Measurements from ENCODE around the gene ZDHHC21.
"Not testable (repeated sequence)": the region's sequence is repeated elsewhere in the genome, so short reads cannot be mapped to it uniquely, and the experiment has no call there.

The ZDHHC21 gene

DNA sequence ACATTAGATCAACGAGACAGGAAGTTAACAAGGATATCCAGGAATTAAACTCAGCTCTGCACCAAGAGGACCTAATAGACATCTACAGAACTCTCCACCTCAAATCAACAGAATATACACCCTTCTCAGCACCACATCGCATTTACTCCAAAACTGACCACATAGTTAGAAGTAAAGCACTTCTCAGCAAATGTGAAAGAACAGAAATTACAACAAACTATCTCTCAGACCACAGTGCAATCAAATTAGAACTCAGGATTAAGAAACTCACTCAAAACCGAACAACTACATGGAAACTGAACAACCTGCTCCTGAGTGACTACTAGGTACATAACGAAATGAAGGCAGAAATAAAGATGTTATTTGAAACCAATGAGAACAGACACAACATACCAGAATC lies 10.6 kb downstream of the ZDHHC21 start:
- not testable (repeated sequence) for DNase-seq

DNA sequence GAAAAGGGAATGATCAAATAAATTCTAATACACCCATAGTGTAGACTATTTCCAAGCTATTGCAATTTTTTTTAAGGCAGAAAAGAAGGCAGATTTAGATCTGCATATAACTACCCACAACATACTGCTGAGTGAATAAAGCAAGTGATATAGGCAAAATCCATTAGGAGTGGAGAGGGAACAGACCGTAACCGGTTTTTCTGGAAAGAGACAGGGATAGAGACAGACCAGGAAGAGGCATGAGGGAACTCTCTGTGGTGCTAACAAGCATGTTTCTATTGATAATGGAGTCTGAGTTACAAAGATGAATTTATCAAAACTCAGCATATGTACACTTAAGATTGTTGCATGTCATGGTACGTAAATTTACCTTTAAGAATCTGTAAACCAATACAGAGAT lies 14.5 kb downstream of the ZDHHC21 start:
- no peak for DNase-seq

DNA sequence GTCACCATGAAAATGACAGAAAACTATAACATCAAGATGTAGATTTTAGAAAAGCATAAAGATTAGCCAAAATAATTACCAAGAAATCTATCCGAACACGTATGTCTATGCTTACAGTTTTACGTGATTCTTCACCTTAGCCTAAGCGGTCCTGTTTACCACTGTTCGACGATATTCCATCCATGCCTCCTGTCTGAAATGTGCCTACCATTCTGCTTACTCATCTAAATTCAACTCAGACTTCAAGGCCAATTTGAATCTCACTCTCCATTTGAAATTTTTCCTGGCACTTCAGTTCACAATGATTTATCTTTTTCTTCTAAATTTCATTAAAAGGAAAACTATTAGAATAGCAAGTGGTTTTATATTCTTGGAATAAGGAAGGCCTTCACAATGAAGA lies 15.4 kb downstream of the ZDHHC21 start:
- DNase-seq = no peak

DNA sequence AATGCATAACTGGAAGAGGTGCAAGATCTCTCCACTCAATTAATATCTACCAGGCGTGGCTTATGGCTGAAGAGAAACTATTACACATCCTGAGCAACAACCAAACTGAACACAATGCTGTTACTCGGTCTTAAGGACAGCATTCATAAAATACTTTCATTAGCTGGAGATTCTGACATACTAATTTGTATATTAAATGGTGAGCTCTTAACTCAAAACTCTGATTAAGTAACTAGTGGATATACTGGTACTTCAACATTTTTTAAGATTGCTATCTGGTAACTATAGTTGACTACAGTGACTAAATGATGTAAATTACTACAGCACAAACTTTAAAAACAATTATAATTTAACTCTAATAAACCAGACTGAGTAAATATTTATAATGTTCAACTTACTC lies 15.8 kb downstream of the ZDHHC21 start:
- DNase-seq = no peak

DNA sequence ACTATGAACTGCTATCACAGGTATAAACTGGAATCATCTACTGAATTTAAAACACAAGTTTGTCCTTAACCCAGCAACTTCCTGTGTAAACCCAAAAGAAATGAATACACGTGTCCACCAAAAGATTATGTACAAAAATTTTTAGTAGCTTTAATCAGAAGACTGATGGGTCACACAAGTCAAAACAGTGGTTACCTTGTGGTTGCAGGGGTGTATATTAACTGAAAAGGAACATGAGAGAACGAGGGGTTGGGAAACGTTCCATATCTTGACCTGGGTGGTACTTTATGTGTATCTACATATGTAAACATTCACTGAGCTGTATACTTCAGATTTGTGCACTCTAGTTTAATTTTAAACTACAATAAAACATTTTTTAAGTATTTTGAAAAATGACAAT lies 18.6 kb downstream of the ZDHHC21 start:
- no peak for DNase-seq

DNA sequence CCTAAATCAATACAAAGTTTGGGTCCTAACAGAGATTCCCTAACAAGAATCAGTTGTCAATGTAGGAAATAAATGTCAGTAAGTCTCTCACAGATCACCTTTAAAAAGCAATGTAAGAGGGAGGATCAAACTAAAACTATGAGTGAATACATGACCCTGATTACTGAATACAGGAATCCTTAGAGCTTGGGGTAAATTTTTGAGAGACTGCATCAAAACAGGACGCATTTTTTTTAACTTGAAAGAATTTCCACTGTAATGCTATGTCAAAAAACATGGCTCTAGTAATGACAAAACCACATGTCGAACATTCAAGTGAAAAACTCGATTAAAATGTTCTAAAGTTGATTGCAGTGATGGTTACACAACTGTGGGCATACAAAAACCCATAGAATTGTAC lies 21.9 kb downstream of the ZDHHC21 start:
- DNase-seq = no peak

DNA sequence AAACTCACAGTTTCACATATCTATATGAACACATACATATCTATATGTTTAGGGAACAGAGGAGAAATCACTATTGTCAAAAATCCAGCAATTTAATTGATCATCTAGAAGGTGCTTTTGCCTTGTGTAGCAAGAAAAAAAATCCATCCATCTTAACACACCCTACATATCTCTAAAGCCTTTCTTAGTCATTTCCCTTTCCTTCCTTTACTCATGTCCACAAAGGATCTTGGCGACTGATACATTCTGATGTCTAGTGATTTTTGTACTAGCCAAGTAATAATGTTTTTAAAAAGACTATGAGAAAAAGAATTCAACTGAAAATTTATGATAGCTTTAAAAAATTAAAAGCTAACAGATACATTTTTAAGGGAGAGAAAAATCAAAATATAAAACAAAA lies 22.5 kb downstream of the ZDHHC21 start:
- no peak for DNase-seq

DNA sequence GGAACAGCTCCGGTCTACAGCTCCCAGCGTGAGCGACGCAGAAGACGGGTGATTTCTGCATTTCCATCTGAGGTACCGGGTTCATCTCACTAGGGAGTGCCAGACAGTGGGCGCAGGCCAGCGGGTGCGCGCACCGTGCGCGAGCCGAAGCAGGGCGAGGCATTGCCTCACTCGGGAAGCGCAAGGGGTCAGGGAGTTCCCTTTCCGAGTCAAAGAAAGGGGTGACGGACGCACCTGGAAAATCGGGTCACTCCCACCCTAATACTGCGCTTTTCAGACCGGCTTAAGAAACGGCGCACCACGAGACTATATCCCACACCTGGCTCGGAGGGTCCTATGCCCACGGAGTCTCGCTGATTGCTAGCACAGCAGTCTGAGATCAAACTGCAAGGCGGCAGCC lies 29.2 kb downstream of the ZDHHC21 start:
- DNase-seq = not testable (repeated sequence)

DNA sequence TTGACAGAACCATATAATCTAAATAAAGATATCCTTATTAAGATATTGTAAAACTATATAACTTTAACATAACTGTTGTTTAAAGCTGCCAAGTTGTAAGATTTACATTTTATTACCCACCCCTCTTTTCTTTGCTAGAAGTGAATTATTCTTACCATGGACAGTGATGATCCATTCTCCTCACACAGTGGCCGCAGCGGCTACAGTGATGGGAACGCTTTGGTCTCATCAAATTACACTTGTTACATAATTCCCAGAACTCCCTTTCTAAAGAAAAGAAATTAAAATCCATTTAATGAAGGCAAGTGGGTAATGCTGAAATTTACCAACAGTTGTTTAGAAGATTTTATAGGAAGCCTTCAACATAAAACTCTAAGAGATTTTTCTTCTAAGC lies 31.2 kb downstream of the ZDHHC21 start:
- no peak for DNase-seq

DNA sequence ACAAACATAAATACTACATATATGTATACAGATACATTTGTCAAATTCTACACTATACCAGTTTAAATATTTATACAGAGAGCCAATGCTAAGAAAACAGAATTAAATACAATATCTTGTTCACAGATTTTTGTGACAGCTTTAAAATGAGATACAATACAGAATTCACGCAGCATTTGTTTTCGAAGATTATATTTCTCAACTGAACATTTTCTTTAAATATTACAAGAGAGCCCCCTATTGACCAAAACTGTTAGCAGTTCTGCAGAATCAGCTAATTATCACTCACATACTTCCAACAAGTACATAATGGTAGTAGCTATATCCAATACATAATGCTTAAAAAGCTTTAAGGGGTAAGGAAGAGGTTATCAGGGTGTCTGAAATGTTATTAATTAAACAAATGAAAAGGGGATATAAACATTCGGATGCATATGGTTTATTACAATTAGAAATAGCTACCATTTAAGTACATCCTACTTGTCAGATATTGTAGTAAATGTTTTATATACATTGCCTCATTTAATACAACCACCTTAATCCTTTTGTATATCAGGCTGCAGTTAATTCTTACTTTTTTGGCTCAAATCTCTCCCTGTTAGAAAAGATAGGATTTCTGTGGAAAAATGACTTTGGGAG lies 31.7 kb downstream of the ZDHHC21 start:
- no peak for DNase-seq

DNA sequence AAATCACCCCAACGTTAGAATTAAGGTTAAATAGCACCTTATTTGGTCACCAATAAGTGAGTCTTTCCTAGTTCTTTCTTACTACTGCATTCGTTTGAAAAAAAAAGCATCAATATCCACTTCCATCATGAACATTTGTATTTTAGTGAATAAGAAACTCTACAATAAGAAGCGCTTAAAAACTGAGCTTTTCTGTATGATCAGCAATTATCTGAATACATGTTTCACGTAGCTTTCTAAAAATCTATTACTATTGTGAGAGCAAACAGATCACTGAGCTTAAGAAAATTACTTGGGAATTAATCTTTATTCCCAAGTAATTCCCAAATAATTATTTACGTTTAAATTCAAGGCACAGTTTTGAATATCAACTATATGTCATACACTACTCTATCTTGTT lies 32.5 kb downstream of the ZDHHC21 start:
- DNase-seq = no peak

DNA sequence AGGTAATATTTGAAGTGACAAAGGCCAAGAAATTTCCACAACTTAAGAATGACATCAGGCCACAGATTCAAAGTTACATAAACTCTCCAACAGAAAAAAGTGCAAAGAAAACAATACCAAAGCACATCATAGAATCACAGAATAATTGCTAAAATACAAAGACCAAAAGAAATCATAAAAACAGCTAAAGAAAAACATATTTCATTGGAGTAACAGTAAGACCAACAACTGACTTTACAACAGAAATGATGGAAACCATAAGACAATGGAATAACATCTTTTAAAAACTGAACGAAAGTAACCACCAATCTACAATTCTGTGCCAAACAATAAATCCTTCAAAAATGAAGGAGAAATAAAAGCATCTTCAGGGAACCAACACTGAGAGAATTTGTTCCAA lies 38.3 kb downstream of the ZDHHC21 start:
- no peak for DNase-seq

DNA sequence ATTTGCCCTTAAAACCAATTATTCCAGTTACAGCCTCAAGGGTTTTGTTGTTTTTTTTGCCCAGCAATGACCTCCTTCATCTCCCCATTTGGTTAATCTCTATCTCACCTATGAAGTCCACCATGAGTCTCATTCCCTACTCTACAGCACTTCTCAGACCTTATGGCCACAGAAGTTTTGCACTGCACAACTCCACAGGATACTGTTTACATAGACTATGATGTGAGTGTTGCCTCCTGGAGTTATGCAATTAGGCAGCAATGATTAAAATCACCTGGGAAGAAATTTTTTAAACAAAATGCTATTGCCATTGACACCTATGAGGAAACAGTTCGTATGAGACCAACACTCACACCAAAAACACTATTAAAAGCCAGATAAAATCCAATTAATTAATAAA lies 39.7 kb downstream of the ZDHHC21 start:
- DNase-seq = no peak

DNA sequence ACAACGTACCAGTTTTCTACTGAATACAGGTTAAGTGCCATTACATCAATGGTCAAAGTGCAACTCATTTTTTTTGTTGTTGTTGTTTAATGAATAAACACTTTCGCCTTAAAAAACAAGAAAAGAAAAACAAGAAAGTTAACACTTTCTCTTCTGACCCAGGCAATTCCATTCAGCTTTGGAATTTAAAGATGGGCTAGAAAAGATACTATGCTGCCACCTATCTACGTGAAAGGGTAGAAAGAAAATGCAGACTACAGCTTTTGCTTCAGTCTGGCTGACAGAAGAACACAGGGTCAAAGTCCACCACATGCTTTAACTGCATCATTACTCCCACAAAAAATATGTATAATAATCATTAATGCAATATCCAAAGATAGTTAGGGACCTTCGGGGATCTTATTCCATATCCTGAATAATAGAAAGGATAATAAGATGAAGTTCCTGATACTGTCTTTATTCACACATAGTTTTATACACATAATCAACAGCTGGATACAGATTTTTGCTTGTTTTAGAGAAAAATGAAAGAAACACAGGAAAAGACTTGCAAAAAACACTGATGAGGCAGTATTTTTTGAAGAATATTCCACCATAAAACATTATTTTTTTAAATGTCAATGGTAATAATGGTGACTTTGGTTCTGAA lies 40.4 kb downstream of the ZDHHC21 start:
- no peak for DNase-seq

DNA sequence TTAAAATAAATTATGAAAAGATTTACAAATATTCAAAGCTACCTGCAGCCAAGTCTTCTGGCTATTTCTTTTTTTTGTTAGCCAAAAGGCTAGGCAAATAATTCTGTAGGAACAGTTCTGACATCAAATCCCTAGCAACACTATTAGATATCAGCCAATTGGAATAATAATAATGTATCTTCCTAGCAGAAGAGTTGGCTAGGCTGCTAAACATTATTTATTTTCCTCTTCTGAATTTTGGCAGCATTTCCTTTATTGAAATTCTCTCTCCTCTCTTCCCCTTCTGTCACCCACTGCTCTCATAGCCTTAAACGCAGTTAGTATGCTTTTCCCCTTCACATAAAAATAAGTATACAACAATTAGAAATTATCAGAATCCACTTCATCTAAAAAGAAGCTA lies 42.6 kb downstream of the ZDHHC21 start:
- DNase-seq = no peak

DNA sequence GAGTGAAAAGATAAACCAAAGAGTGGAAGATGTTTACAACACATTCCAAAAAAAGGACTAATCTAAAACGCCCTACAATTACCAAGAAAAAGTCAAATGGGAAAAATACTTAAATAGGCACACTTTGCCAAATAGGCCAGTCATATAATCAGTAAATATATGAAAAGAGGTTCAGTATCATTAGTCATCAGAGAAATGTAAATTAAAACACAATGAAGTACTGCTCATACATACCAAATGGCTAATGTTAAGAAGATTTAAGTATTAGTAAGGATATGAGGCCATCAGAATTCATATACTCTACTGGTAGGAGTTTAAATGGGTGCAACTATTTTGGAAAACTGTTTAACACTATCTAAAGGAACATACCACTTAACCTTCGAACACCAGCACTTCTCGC lies 47.6 kb downstream of the ZDHHC21 start:
- no peak for DNase-seq

DNA sequence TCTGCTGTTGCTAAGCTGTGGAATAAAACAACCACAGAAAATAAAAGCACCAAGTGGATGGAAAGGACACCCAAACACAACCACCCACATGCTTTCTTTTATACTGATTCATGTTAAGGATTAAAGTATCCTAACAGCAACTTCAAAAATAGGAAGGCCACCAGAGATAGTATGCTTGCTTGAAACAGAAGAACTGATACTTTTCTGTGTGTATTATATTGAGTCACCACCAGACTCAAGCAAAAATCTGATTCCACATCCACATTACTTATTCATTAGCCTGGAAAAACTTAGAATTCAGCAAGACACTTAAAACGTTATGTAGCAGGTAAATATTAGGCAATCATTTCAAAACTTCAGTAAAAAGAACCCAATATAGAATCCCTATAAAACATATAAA lies 52.3 kb downstream of the ZDHHC21 start:
- no peak for DNase-seq

DNA sequence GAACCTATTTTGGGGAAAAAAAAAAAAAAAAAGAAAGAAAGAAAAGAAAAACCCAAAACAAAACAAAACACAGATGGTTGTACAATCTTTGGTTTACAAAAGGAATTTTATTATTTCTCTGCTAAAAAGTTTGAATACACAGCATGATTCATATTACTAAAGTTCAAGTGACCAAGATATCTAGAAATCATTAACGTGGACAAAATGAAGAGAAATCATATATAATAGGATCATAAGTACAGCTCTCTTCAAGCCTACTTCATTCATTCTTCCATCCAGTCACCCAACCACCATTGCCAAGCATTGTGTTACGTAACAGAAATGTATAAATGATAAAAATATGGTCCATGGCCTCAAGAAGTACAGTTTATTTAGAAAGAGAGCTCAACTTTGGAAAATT lies 52.9 kb downstream of the ZDHHC21 start:
- no peak for DNase-seq

DNA sequence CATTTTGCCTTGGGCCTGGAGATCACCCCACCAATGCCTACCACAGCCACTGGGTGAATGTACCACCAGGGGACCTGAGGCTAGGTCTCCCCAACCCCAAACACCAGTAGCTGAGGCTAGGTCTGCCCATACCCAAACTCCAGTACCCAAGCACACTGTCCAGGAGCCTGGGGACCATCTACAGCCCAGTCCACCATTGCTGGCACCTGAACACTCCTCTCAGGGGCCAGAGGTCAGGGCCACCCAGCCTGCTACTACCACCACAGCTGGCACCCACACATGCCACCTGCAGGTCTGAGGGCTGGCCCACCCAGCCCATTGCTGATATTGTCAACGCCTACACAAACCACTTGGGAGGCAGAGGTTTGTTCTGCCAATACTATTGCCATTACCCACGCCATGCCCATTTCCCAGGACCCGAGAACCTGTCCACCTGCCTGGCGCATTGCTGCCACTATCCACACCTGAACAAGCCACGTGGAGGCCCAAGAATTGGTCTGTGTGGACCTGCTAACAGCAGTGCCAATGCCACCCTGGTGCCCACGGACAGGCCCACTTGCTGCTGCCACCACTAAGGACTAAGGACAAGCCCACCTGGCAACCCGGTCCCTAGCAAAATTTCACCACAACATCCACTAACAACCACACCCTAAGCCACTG lies 59.2 kb downstream of the ZDHHC21 start:
- DNase-seq = no peak

DNA sequence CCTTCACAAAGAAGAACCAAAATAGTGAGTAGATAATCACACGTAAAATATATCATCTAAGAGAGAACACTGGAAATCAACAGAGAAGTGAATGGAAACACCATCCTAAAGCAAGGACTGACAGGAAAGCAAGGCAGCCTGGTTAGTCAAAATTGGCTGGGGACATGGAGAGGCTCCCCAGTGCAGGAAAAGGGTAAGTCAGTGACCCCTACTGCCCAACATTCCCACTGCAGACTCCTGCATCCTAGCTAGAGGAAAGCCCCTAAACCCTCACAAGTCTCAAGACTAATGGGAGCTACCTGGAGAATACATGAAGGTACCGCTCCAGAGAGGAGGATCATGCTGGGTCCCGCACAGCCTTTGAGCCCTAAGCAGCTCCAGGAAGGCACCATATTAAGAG lies 60.1 kb downstream of the ZDHHC21 start:
- no peak for DNase-seq

DNA sequence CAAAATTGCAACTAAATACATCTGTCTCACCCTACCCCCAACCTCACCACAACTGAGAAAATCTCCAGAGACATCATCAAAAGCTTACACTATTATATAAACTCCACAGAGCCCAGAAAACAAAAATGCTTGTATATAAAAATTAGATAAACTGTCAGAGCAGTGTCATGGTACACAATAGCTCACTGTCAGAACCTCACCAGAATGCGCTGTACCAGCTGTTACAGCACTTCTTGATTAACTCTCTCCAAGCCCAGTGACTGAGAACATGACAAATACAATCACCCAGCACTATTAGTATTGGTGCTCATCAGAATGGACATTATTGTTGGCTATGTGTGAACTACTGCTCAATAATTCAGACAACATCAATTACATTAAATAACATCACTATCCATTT lies 65.7 kb downstream of the ZDHHC21 start:
- peak in 3 of 56 donors; percentile 0 to 3 (median 1) for DNase-seq

DNA sequence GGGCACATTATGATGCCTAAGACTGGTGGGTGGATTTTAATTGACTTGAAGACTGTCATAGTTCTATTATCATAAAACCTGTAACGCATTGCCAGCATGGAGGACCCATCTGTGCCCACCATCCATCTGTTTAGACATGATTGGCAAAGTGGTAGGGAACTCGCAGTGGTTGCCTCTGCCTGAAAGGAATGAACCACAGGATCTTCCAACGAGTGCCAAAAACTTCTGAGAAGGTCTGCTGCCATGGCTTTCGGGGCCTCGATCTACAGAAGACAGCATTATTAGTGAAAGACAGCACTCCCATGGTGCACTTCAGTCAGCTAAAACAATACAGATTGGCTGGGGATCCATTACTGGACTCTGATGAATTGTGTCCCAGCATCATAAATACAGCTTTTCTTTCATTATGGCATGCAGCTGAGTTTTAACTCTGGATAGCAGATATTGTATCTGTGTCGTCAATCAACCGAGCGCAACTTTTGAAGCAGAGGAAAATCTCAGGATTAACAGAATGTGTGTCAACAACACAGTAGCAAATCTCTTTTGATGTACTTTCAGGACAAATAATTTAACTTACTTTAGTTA lies 74.3 kb downstream of the ZDHHC21 start:
- no peak for DNase-seq
